ENCODE measurements around the gene MAEA. TPM values are rescaled to one million over a fixed set of nuclear protein-coding genes. Genes with fewer than 3 reads are reported as not detected.

Gene MAEA
- total RNA-seq, 1 experiment from 2014 or later: 127 TPM

DNA sequence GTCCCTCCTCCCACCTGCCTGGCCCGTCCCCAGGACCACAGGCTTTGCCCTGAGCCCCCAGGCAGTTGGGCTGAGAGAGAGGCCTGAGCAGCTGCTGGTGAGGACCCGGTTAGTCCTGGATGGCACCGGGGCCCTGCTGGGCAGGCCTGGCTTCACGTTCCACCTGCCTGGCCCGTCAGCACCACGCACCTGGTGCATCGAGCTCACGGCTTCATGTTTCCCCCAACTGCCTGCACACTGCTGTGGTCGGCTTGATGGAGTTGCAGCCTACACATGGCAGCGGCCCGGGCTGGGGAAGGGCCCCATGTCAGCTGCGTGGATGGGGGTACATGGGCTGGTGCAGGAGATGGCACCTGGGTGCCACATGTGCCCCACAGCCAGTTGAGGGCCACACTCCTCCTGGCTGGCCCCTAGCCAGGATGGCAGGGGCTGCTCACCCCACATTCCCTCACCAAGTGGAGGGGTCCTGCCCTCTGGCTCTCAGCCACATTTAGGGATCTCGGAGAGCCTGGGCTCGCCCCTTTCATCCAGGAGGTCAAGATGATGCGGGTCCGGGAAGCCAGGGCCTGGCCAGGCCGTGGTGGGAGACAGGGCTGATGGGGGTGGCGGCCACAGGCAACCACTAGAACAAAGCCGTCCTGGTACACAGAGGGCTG is 88.0 kb downstream of the MAEA start:
- no peak for DNase-seq (ENCODE audit: low spot score)

DNA sequence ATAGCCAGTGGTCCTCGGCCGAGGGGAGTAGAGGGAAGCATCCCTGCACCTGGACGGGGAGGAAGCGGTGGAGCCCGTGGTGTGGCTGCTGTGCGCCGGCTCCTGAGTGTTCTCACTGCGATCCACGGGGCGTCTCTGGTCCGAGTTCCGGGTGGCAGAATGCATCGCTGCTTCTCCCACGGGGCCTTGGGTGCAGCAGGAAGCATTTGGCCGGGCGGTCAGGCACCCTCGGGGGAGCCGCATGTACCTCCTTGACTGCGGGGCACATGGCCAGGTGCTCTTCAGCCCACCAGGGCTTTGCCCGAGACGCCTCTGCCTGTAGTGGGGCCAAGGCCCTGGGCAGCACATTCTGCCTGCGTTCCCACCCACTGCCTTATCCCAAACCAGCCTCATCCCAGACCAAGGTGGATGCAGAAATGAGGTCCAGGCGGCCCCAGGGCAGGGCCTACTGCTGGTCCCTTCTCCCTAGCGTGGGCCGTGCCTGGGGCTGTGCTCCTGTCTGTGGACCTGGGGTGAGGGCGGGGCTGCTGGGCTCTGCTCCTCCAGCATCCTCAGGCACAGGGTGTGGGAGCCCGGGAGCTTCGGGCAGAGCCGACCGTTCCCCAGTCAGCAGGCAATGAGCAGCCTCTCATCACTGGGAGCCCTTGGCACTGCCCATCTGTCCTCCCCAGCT is 89.0 kb downstream of the MAEA start:
- no peak for DNase-seq (ENCODE audit: low spot score)

DNA sequence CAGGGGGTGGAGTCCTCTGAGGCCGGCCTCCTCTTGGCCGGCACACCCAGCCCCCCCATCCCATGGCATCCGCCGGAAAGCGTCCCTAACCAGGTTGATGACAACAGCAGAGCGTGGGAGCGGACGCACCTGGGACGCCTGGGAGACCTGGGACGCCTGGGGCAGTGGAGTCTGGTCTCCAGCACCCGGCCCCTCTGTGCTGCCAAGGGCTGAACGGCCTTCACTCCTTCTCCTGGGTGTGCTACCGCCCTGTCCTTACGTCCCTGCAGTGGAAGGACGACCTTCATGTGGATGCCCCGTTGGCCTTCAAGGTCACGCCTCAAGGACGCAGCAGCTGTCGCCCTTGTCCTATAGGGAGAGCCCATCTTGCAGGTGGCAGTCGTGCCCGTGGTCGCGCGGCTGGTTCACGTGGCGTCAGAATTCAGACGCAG is 89.7 kb downstream of the MAEA start:
- DNase-seq (ENCODE audit: low spot score): no peak

DNA sequence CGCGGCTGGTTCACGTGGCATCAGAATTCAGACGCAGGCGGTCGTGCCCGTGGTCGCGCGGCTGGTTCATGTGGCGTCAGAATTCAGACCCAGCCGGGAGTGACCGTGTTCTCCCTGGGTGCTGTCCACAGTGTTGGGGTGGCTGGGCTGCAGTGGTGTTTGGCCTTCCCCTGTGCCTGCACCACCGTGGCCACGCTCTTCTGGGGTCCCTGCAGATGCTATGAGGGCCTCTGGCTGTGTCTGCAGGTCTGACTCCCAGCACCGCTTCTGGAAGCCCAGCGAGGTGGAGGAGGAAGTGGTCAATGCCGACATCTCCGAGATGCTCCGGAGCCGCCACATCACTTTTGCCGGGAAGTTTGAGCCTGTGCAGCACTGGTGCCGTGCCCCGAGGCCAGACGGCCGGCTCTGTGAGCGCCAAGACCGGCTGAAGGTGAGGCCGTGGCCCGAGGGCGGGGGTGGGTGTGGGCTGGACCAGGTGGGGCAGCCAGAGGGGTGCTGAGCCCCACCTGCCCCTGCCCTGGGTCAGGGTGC is 90.2 kb downstream of the MAEA start:
- DNase-seq (ENCODE audit: low spot score): no peak

DNA sequence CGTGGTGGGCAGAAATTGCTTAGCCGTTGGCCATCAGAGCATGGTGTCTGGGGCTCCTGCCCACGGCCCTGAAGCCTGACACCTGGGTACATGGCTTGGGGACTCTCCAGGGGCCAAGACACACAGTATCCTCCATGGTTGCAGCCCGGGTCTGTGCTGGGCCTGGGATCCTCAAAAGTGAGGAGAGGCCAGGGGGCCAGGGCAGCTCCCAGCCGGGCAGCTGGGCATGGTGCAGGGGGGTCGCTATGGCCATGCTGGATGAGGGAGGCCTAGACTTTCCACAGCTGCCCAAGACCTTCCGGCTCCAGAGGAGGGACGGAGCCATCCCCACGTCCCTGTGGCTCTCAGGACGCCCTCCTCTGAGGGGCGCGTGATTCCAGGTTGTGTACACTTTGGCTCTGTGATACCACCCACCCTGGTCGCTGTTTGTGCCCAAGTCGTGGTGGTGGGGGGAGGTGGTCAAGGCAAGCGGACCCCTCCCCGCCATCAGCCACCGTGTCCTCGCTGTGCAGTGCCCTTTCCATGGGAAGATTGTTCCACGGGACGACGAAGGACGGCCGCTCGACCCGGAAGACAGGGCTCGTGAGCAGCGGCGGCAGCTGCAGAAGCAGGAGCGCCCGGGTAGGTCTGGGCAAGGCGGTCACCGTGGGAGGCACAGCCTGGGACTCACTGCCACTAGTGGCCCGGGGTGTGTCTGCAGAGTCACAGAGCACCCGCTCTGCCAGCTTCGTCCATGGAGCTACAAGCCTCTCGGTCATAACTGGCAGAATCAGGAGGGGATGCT is 90.9 kb downstream of the MAEA start:
- DNase-seq (ENCODE audit: low spot score): no peak

DNA sequence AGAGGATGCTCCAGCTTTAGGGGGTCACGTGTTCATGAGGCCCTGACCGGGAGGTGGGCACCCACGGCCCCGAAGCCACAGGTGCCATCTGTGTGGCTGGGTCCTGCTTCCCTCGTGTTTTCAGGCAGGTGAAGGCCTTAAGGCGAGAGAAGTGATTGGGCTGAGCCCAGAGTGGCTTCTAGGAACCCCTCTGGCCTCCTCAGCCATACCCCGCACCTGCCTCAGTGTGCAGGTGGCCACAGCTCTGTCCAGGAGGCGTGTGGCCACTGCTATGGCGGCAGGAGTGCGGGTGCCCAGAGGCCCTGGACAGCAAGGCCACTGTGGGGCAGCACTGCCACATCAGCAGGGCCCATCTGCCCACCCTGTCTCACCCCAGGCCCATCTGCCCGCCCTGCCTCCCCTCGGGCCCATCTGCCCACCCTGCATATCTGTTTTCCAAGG is 91.5 kb downstream of the MAEA start:
- DNase-seq (ENCODE audit: low spot score): no peak

DNA sequence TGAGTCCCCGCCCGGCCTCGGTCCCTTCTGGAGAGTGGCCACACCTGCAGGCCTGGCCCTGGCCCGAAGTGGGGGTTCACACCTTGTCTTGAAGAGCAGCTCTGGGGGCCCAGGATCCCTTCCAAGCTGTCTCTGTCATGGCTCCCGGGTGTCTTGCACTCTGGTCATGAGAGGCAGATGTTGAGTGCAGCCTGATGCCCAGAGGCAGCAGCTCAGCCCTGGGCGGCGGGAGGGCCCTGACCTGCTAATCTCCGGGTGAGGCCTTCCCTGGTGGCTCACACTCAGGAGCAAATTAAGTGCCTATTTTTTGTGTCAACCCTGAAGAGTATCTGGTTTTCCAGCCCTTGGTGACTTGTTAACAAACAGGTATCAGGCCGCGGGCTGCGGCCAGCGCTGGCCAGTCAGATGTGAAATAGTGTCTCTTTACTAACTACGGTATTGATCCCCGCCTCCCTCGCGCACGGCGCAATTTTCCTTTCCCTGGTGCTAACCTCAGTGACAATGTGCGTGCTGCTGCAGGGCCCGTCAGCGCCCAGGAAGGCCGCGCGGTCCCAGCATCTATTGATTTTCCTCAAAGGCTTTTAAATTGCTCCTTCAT is 92.4 kb downstream of the MAEA start:
- no peak for DNase-seq (ENCODE audit: low spot score)

DNA sequence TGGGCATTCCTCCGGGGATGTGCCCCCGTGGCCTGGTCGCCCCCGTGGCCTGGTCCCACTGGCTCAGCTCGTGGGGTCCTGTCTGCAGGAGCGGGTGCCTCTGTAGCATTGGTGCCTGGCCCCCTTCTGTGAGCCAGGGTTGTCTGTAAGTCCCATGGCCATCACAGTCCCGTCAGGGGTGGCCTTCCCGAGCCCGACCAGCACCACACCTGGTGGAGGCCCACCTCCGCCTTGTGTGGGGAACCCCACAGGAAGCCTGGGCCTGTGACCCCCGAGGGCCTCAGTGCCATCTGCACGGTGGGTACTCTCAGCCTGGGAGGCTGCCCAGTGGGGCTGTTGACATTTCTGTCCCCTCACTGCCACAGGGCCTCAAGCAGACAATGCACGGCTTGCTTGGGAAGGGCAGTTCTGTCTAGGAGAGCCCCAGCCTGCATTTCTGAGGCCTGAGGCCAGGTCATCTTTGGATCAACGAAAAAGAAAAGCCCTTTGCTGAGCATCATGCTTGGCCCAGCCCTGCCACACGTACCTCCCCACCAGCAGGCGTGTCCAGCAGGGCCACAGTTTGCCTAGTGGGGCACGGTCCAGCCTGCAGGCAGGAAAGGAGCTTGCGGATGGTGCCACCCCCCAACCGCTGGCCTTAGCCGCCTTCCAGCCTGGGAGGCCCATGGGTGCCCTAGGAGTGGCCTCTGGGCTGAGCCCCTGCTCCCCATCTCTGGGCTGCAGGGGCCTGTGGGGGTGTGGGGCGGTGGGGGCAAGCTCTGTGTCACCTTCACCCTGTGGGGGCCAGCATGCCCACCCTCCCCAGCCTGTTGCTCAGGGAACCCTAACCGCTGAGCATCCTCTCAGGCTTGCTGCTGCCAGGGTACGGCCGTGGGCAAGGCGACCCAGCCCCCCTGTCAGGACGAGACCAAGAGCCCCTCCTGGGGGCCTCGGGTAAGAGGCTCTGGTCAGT is 93.4 kb downstream of the MAEA start:
- DNase-seq (ENCODE audit: low spot score): no peak

DNA sequence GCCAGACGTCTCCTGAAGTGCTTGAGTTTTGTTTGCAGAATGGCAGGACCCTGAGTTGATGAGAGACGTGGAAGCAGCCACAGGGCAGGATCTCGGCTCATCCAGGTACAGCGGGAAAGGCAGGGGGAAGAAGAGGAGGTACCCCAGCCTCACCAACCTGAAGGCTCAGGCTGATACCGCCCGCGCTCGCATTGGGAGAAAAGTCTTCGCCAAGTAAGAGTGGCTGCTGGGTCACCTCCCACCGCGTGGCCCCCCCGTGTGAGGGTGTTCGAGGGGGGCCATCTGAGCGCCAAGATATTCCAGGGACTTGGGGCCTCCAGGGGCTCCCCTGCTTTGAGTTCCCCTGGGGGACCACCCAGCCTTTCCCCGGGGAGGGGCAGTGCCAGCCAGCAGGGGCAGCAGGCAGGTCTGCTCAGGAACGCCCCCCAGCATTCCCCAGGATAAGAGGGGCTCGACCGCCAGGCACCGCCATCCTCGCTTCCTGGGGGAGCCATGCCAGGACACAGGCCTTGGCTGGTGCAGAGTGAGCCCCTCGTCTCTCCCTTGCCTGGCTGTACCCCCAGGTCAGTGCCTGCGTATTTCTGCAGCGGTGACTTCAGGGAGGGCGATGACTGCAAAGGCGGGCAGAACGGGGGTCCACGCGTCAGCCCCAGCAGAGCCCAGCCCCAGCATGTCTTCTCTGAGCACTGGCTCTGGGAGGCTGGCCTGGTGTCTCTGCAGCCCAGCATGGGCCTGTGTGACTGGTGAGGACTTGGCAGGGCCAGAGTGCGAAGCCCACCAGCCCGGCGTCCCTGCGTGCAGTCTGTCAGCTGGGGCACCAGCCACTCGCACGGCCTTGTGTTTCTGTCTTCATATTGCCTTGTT is 94.3 kb downstream of the MAEA start:
- DNase-seq (ENCODE audit: low spot score): no peak

DNA sequence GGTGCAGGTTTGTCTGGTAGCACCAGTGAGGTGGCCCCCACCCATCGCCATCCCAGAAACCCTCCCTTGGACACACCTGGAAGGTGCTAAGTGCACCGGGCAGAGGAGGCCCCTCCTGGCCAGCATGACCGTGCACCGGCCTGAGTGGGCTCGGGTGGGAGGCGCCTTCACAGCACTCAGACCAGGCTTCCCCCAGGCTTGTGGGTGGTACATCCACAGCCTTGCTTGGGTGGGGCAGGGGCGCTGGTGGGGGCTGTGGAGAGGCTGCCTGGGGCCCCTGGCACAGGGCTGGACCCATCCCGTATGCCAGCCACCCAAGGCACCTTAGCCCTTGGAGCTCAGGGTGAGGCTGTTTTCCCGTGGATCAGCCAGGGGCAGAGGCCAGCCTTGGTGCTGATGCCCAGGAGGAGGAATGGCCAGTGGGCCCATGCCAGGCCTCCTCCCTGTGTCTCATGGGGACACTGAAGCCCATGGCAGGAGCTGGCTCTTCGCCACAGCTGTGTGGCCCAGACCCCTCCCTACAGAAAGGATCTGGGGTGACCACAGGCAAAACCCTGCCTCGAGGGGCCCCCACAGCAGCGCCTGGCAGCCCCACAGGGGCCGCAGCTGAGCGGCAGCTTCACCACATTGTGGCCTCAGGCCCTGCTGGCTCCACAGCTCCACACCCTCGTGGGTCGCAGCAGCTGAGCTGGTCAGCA is 95.1 kb downstream of the MAEA start:
- DNase-seq (ENCODE audit: low spot score): no peak

DNA sequence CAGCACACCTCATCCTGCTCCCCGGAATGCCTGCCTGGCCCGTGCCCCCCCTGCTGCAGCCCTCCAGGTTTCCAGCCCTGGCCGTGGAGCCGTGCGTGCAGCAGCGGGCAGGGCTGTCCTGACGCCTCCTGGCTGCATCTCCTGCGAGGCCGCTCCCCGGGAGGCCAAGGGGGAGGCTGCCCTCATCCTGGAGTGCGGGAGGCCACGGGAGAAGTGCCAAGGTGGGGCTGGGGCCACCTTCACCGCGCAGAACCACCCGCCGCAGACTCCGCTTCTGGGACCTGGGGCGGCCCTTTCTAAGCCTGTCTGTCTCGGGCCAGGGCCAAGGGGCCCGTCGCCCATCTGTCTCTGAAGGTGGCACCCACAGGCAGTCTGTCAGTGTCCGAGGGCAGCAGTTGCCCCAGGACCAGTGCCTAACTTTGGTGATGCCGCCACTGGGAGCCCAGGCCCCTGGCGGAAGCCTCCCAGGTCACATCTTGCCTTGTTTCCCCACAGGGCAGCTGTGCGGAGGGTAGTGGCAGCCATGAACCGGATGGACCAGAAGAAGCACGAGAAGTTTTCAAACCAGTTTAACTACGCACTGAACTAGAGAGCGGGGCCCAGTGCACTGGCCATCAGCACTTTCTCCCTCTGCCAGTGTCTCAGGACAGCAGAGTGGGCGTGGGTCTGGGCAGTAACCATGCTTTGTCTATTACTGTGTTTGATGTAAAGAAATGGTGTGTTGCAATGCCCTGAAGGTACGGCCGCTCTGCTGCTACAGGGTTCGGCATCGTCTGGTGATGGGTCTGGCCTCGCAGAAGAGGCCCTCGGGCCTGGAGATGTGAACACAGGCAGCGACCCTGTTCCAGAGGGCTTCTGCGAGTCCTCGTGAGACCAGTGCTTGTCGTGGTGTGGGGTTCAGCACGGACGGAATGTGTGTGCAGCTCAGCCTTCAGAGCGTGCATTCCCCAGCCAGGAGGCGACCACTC is 96.0 kb downstream of the MAEA start:
- no peak for DNase-seq (ENCODE audit: low spot score)

Other genes starting within 250 kb of the MAEA start
- gene RNF212, start 176.3 kb upstream of the MAEA start, total RNA-seq (2014; rRNA removed; shearing (Covaris generic)): not detected in 2 replicates
- 1.2 and 2.9 TPM in 2 replicates for gene SPON2, start 117.3 kb upstream of the MAEA start, total RNA-seq (2014; rRNA removed; shearing (Covaris generic))
- 631 and 665 TPM in 2 replicates for gene CTBP1, start 40.8 kb upstream of the MAEA start, total RNA-seq (2014; rRNA removed; shearing (Covaris generic))
- 17.9 and 21.7 TPM in 2 replicates for gene UVSSA, start 57.3 kb downstream of the MAEA start, total RNA-seq (2014; rRNA removed; shearing (Covaris generic))
- gene NKX1-1, start 116.6 kb downstream of the MAEA start, total RNA-seq (2014; rRNA removed; shearing (Covaris generic)): not detected in 2 replicates